Lower lobe of right lung (tissue), 2 donors: ENCODE results near the gene FGD6. TPM values are rescaled to one million over a fixed set of nuclear protein-coding genes. Genes with fewer than 3 reads are reported as not detected.

ENCODE experiments used
- ATAC-seq, 2 donors: fragments of 200-7000 bp; cut with Tn5 transposase; one replicate each; pipeline ENCODE4 v1.9.1; 2020 to 2022; ENCODE audit warnings: mild to moderate bottlenecking in 2 of 2, moderate library complexity in 2 of 2
- DNase-seq: peaks from one replicate; pipeline ENCODE4 v3.0.0-alpha.2; 2020
- H3K27ac ChIP-seq: fragments of 200-600 bp; one replicate; pipeline ENCODE4 v1.8.0; 2022
- H3K27me3 ChIP-seq: fragments of 200-600 bp; one replicate; pipeline ENCODE4 v1.8.0; 2022; ENCODE audit warnings: low read depth
- H3K36me3 ChIP-seq: fragments of 200-600 bp; one replicate; pipeline ENCODE4 v1.8.0; 2022; ENCODE audit warnings: mild to moderate bottlenecking
- H3K4me1 ChIP-seq: fragments of 200-600 bp; one replicate; pipeline ENCODE4 v1.8.0; 2022
- H3K4me3 ChIP-seq: fragments of 200-600 bp; one replicate; pipeline ENCODE4 v1.8.0; 2022; ENCODE audit warnings: mild to moderate bottlenecking
- H3K9me3 ChIP-seq: fragments of 200-600 bp; one replicate; pipeline ENCODE4 v1.8.0; 2022
- CTCF ChIP-seq: fragments of 200-600 bp; IDR thresholded peaks from one replicate; pipeline ENCODE4 v1.8.0; 2022; ENCODE audit warnings: antibody characterized with exemption, mild to moderate bottlenecking
- intact Hi-C: fragments of 100-400 bp; cut with DNase I; formaldehyde crosslinking; loops from one replicate; pipeline ENCODE4 v1.11.0; 2022
- total RNA-seq: library from RNA; stranded (reverse); fragmentation: NEBNext Ultra II Directional; extraction: Animal tissue kit (Norgen Biotek cat#: 25700); gene quantifications from one replicate; pipeline ENCODE4 v1.2.1, GENCODE V29; 2021
- donor health status: DM: no; HTN: yes; CAD: no; lungs with severe emphysema.

Gene FGD6
- total RNA-seq, 1 donor from 2014 or later: 22.9 TPM

DNA sequence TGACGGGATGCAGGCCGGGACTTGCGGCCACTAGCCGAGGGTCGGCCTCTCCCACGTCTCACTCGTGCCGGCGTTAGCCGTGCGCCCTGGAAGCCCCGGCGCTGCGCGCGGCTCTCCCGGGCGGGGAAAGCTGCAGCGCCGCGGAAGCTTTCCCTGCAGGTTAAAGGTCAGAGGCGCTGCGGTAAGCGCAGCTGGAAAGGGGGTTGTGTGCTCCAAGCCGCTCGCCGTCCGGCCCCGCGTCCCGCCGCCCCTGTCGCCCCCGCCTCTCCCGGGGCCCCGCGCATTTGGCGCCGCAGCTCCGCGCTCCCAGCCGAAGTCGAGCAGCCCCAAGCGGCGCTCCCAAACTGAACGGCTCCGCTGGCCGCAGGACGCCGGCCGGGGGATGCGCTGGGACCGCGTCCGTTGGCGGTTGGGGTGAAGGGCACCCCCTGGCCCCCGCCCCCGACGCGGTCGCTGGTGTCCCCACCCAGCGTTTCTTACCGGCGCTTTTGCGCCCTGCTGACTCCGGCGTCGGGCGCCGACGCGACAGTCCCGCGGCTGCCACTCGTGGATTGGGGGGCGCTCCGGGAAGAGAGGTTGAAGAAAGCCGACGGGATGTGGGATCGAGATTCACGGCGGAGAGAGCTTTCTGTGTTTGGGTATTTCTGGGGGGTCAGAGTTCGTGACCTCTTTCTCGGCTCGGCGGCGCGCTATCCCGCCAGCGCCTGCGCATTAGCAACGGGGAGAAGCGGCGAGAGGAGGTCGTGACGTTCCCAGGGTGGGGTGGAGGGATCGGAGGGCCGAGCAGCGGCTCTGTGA, 144.2 kb downstream of the FGD6 start, which contains the start of gene NR2C1:
Gene NR2C1 (minus strand): TSS at position 719 of the 798 bp plus-strand sequence. CDS start 6,234 bp downstream, outside the sequence.
- Histone ChIP-seq H3K4me1 (peaks cover 13% of the 10 kb centered on the region), H3K27ac (peak within 1 kb of the TSS; percentile 93), H3K27me3 (no peaks in the 10 kb centered on the region), H3K36me3 (no peaks in the 10 kb centered on the region), H3K9me3 (no peaks in the 10 kb centered on the region), H3K4me3 (peak within 1 kb of the TSS; percentile 97)
- intact Hi-C loops: no loop called here
- DNase-seq: peak; percentile 95
- peak; percentile 99 for ATAC-seq
- TF ChIP-seq CTCF: no peak

- Histone ChIP-seq H3K4me3 (no peak overlapping the region), H3K9me3 (no peaks in the 10 kb centered on the region), H3K4me1 (peaks cover 13% of the 10 kb centered on the region), H3K27ac (no peak overlapping the region), H3K27me3 (no peaks in the 10 kb centered on the region), H3K36me3 (peaks cover 18% of the 10 kb centered on the region)
- DNase-seq (no peak), ATAC-seq (no peak)
- TF ChIP-seq CTCF: no peak
- intact Hi-C loops: no loop called here
These were observed 146.9 kb downstream of the FGD6 start for GRCh38 chr12:95070378-95070777.

DNA sequence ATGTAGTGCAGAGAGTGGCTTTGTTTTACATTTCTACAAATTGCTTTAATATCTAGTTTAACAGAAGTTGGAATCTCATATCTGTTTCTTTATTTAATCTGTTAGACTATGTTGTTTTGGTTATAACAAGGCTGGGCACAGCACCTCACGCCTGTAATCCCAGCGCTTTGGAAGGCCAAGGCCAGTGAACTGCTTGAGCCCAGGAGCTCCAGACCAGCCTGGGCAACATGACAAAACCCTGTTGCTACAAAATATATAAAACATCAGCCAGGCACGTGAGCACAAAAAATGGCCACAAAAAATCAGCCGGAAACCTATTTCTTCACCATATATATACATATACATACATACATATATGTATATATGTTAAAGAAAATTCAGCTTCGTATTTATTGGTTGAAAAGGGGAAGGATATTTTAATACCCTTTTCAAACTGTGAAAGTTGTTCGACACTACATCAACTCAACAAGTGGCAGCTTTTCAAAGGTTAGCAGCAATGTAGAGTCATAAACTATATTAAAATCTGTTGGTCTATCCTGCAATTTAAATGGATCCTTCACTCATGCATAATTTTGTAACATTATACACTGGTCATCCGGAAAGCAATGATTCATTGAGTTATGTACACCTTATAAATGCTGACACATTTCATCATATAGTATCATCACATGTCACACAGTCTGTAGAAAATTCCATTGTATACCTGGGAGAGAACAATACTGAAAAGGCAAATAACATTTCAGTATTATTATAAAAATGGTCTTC, 151.0 kb downstream of the FGD6 start:
- Histone ChIP-seq H3K27ac (no peak overlapping the region), H3K4me1 (no peaks in the 10 kb centered on the region), H3K9me3 (no peaks in the 10 kb centered on the region), H3K36me3 (peaks cover 59% of the 10 kb centered on the region), H3K27me3 (no peaks in the 10 kb centered on the region), H3K4me3 (no peak overlapping the region)
- intact Hi-C loops: no loop called here
- no peak for TF ChIP-seq CTCF
- ATAC-seq (no peak), DNase-seq (no peak)

DNA sequence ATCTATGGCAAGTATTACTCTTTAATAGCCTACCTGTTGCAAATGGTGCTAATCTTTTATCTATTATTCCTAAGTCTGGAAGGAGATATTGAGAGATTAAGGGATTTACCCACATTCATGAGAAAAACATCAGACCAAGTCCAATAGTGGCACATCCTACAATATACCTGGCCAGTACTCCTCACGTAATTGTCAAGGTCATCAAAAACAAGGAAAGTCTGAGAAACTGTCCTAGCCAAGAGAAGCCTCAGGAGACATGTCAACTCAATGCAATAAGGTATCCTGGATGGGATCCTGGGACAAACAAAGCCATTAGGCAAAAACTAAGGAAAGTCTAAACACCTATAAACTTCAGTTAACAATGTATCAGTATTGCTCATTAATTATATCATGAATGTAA, 156.3 kb downstream of the FGD6 start:
- Histone ChIP-seq H3K4me1 (no peaks in the 10 kb centered on the region), H3K9me3 (no peaks in the 10 kb centered on the region), H3K27ac (no peak overlapping the region), H3K36me3 (peaks cover 100% of the 10 kb centered on the region), H3K27me3 (no peaks in the 10 kb centered on the region), H3K4me3 (no peak overlapping the region)
- intact Hi-C loops: no loop called here
- no peak for ATAC-seq
- DNase-seq: no peak
- no peak for TF ChIP-seq CTCF

DNA sequence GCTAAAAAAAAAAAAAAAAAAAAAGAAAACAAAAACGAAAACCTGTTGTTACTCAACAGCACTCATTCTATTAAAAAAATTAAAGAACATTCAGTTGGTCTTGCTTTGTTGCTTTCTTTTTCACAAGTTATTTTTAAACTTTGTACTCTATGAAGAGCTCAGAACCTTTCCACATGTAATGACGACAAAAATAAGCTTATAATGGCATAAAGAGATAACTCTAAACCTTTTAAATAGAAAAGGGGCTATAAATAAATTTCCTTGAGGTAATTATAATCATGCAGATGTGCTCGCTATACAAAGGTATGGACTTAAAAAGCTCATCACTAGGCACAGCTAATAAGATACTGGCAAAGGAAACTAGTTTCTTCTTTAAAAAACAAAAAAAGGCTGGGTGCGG, 157.3 kb downstream of the FGD6 start:
- no peaks in the 10 kb centered on the region for H3K27me3 ChIP-seq
- intact Hi-C loops: no loop called here
- no peak for TF ChIP-seq CTCF
- ATAC-seq: no peak
- DNase-seq: no peak
- H3K4me3 ChIP-seq: no peak overlapping the region
- no peaks in the 10 kb centered on the region for H3K4me1 ChIP-seq
- H3K36me3 ChIP-seq: peaks cover 99% of the 10 kb centered on the region
- H3K27ac ChIP-seq: no peak overlapping the region
- H3K9me3 ChIP-seq: no peaks in the 10 kb centered on the region
